B cell (primary cell): ENCODE measurements around the gene IL1R1.

Experiments used
- EZH2 ChIP-seq: IDR thresholded peaks from 2 replicates; pipeline ENCODE4 v1.6.1; 2012; ENCODE audit warnings: borderline replicate concordance, low read depth, mild to moderate bottlenecking, moderate library complexity, low read length; ENCODE audit not compliant: insufficient read depth, poor library complexity, severe bottlenecking
- TF ChIP-seq, protein P1 (sequence below): fragments of 200-600 bp; IDR thresholded peaks from one replicate; pipeline ENCODE4 v1.8.0; 2022; ENCODE audit warnings: antibody characterized with exemption, mild to moderate bottlenecking

DNA sequence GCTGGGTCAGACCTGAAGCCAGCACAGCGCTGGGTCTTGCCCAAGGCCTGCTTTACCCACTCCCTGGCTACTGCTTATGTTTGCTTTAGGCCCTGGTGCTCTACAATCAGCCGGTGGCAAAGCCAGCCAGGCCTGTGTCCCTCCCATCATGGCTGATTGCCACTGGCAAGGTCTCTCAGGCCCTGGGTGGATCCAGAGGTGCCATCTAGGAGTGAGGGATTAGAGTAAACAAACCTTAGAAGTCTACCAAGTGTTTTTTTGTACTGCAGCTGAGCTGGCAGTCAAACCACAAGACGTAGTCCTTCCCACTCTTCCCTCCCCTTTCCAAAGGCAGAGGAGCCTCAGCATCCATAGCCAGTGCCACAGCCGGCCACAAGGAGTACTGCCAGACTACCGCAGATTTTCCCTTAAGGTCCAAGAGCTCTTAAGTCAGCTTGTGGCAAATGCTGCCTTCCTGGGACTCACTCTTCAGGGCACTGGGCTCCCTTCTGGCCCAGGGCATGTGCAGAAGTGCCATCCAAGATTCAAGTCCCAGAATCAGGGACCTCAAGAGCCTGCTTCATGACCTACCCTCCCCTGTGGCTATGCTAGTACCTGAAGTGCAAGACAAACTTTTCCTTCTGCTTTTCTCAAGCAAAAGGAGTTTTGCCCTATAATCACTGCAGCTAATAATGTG is 64.3 kb downstream of the IL1R1 start:
- TF ChIP-seq, protein P1, sequence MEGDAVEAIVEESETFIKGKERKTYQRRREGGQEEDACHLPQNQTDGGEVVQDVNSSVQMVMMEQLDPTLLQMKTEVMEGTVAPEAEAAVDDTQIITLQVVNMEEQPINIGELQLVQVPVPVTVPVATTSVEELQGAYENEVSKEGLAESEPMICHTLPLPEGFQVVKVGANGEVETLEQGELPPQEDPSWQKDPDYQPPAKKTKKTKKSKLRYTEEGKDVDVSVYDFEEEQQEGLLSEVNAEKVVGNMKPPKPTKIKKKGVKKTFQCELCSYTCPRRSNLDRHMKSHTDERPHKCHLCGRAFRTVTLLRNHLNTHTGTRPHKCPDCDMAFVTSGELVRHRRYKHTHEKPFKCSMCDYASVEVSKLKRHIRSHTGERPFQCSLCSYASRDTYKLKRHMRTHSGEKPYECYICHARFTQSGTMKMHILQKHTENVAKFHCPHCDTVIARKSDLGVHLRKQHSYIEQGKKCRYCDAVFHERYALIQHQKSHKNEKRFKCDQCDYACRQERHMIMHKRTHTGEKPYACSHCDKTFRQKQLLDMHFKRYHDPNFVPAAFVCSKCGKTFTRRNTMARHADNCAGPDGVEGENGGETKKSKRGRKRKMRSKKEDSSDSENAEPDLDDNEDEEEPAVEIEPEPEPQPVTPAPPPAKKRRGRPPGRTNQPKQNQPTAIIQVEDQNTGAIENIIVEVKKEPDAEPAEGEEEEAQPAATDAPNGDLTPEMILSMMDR, result no peak
- TF ChIP-seq EZH2, result no peak
